Vagina (tissue), 2 donors: ENCODE data around the gene ZNF749.

Experiments used
- CTCF ChIP-seq, 3 experiments: fragments of 450-650 bp in 2 of 3; fragments of 200-600 bp in 1 of 3; sonication (generic) in 1 of 3; IDR thresholded peaks; one replicate each; pipeline ENCODE4 v1.5.1; 2017 to 2019; ENCODE audit warnings: antibody characterized with exemption in 3 of 3, mild to moderate bottlenecking in 2 of 3, moderate library complexity in 2 of 3
- POLR2A ChIP-seq, 2 donors: fragments of 450-650 bp; IDR thresholded peaks; one replicate each; pipeline ENCODE4 v1.6.1; 2017; ENCODE audit warnings: antibody characterized with exemption in 2 of 2, mild to moderate bottlenecking in 2 of 2, moderate library complexity in 2 of 2

DNA sequence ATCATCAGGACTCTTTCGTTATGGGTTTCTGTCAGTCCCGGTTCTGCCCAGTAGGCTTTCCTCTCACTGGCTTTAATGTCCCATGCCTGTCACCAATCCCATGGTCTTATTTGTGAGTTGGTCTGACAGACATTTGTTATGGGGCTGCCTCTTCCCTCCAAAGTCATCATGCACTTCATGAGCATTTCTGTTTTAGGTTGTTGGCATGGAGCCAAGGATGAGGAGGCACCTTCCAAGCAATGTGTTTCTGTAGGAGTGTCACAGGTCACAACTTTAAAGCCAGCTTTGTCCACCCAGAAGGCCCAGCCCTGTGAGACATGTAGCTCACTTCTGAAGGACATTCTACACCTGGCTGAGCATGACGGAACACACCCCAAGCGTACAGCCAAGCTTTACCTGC is 15.7 kb upstream of the ZNF749 start:
- TF ChIP-seq CTCF (IDR thresholded peaks at IDR 0.05) (no peak), POLR2A (IDR thresholded peaks at IDR 0.05) (no peak)
